GM18498 (cell line): ENCODE data around the gene ELF4.
"Not testable (repeated sequence)": the region's sequence is repeated elsewhere in the genome, so short reads cannot be mapped to it uniquely, and the experiment has no call there.

ENCODE experiments used
- ATAC-seq: cut with Tn5 transposase; IDR thresholded peaks from one replicate; pipeline ENCODE4 v1.9.1; 2021; ENCODE audit warnings: mild to moderate bottlenecking, moderate library complexity; ENCODE audit not compliant: unreplicated experiment

ELF4 gene

DNA sequence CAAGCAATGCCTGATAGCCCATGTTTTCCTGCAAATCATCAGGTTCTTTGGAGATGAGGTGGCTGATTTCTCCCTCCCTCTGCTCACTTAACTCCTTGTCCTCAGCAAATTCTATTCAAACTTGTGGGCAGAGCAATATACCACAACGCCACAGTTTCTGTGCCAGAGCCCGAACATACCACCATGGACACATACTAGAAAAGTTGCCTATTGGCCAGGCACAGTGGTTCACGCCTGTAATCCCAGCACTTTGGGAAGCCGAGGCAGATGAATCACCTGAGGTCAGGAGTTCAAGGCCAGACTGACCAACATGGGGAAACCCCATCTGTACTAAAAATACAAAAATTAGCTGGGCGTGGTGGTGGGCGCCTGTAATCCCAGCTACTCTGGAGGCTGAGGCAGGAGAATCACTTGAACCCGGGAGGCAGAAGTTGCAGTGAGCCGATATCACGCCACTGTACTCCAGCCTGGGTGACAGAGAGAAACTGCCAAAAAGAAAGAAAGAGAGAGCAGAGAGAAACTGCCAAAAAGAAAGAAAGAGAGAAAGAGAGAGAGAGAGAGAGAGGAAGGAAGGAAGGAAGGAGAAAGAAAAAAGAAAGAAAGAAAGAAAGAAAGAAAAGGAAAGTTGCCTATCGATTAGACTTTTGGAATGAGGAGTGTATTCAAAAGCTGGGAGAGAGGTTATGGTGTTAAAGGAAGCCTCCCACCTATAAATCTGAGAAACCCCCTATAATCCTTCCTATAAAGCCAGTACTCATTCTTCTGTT is 5.0 kb upstream of the ELF4 start:
- not testable (repeated sequence) for ATAC-seq

DNA sequence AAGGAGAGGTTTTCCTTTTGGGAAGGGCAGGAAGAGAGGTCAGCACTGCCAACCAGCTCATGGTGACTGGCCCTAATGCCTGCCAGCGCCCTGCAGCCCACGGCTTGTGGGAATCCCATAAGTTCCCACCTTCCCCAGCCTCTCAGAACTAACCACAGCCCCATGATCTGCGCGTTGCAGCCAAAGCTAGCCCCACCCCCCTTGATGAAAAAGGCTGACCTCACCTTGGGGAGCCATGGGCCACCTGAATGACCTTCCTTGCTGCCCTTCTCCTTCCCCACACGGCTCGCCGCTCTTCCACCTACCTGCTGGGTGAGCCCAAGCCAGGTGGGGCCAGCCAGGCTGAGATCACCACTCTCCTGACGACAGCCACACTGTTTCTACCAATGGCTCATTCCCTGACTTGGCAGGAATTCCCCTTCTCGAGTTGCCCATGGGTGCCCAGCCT is 3.9 kb upstream of the ELF4 start:
- ATAC-seq = no peak

DNA sequence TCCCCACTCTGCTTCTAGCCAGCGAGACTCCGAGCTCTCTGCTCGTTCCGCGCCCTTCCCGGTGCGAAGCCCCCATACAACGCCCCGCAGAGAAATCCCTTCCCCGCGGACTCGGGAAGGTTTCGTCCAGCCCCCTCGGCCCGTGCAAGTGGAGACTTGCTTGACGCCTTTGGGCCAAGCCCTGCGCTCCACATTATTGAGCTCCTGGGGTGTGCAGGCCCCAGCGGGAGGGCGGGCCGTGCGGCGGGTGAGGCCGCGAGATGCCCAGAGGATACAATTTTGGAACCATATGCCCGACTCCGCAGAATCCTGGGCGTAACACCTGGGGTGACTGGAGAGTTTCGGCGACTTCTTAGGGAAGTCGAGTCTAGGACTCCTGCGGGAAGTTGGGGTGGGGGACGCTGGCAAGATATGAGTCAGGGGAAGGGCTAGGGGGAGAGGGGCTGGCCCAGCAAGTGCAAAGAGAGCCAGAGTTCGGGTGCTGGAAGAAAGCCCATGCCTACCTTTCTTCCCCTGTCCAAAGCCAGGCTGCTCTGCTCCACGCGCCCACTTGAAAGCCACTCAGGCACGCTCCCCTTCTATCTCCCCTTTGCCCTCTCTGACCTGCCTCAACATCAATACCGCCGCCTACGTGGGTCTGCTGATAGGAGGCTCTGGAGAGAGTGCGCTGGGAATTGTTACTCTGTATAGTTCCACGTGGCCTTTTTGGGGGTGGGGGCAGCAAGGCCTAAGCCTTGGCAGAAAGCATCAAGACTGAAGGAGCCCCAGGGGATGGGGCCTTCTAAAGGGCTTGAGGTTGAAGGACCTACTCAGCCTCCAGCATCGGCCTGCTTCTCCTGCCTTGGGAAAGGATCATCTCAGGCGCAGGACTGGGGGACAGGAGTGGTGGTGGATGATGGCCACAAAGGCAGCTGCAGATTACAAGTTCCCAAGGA is 1.2 kb upstream of the ELF4 start:
- ATAC-seq = no peak

DNA sequence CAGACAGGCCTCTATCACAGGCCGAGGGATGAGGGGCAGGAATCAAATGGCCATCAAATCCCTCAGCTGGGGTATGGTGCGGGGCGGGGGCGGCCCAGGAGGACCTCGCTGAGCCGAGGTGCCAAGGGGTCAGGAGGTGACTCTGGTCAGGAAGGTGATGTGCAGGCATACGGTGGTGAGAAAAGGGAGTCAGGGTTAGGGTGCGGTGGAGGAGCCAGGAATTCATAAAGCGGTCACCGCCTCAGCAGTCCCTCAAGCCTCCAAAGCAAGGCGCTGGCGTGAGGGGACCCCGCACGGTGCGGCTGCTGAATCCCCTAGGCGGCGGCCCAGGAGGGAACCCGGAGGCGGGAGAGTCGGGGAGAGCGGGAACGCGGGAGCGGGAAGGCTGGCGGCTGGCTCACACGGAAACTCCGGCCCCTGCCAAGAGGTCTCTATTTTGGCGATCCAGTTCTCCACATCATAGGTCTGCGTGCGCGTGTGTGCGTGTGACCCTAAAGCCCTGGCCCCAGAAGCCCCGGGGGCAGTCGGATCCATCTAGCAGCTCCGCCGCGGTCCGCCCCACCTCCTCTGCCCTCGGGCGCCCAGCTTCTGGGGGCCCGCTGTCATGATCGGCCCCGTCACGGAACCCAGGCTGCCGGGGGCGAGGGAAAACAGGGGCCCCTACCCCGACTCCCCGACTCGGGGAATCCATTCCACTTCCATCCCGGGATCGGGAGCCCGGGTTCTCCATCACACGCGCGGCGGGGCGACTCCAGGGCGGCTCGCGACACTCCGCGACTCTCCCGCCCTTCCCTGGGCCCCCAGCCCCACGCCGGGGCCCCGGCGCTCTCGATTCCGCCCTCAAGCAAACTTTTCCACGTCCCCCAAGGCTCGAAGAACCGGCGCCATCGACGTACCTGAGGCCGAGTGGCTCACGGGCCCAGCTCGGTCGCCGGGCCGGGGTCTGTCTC is 593 bp downstream of the ELF4 start:
- peak; percentile 19 for ATAC-seq

DNA sequence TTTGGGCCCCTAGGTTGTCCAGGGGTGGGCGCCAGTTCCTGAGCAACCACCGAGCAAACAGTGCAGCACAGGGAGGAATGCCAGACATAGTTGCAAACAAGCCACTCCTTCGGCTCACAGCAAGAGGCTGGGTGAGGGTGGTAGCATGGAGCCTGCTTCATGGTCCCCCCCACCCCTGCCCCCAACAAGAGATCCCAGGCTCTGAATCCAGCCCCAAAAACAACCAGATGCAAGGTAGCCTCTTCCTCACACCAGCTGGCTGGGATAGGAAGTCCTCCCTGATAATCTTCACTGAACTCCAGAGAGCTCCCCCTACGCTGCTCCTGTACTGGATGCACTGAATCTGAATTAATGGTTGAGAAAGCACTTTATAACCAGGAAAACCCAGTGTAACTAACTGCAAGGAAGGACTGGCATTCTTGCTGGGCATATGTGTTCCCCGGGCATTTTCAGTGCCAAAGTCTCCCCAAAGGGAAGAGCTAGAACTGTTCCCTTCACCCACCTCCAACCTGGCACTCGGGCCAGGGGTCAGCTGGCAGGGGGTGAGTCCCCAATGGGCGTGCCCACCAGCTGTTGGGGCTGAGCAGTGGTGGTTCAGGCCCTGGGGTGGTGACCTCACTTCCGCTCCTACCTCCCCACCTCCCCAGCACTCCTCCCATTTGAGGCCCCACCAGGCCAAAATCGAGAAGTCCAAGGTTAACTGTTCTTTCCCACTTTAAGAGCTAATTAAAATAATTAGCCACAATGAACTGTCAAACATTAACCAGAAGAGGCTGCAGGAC is 1.5 kb downstream of the ELF4 start:
- ATAC-seq = peak; percentile 75

DNA sequence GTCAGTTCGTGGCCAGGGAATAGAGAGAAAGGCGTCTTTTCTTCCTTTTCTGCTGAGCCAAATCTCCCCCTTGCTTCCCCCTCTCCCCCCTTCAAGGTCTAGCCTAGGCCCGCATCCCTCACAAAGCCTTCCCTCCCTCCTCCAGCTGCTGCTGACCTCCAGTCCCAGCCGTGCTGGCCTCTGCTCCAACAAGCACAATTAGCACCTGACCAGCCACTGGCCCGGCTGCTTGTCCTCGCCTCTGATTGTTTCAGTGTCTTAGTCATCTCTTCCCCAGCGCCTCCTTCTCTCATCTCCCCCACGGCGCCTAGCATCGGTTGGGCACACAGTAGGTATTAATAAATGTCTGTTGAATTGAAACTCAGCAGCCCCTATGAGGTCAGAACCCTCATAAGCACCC is 4.2 kb downstream of the ELF4 start:
- no peak for ATAC-seq

DNA sequence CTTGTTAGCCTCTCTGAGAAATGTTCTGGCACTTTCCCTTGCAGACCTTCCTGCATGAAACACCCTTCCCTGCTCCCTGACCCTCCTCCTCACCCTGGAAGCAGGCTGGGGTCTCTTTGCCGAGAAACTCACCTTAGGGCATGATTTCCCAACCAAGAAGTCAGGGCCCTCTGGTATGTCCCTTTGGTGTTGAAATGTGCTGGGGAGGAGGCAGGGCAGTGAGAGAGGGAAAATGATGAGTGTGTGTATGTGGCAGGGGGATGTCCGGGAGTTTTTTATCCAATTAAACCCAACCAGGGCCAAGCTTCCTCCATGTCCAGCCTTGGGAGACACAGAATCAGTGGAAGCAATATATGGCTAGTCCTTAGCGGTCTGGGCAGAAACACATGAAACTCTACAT is 5.1 kb downstream of the ELF4 start:
- ATAC-seq = no peak

DNA sequence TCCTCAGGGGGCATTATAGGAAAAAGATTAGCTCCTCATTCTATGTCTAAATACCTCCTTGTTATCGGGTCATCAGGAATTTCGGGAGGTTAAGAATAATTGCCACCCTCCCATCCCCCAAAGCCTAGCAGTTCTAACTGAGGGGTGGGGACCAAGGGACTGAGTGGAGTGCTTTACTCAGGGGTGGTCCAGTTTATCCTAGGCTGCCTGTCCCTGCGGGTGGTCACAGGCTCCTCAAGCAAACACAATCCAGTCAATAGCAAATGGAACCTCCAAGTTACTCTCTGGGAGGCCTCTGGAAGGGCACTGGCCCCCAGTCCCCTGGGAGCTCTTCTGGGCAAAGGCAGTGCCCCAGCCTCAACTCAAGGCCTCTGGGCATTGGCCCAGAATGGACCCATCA is 6.7 kb downstream of the ELF4 start:
- no peak for ATAC-seq

DNA sequence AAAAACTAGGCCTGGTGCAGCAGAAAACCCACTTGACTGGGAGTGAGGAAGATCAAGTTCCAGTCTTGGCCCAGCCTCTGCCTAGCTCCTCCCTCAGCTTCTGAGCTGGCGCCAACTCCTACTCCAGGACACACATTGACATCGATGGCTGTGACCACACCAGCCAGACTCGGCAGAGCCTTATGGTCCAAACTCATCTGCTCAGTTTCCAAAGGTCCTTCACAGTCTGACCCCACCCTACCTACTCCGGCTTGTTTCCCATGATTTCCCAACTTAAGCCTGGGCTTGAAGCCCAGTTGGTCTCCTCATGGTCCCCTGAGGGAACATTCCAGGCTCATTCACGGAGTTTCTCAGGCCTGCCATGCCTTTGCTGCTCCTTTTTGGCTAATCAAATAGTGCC is 10.1 kb downstream of the ELF4 start:
- ATAC-seq = no peak

DNA sequence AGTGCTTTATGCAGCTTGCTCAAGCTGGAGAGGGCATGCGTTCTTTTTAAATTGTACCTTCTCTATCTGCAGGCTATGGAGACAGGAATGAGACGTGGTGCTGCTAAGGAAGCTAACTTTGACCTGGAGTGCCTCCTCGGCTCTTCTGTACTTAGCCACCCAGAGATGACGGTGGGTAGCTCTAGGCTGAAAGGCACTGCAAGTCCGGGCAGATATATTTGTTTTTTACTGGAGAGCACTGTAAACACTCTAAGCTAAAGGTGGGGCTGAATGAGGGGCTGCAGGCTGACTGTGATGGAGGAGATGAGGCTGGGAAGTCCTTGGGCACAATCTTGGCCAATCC is 12.1 kb downstream of the ELF4 start:
- no peak for ATAC-seq

DNA sequence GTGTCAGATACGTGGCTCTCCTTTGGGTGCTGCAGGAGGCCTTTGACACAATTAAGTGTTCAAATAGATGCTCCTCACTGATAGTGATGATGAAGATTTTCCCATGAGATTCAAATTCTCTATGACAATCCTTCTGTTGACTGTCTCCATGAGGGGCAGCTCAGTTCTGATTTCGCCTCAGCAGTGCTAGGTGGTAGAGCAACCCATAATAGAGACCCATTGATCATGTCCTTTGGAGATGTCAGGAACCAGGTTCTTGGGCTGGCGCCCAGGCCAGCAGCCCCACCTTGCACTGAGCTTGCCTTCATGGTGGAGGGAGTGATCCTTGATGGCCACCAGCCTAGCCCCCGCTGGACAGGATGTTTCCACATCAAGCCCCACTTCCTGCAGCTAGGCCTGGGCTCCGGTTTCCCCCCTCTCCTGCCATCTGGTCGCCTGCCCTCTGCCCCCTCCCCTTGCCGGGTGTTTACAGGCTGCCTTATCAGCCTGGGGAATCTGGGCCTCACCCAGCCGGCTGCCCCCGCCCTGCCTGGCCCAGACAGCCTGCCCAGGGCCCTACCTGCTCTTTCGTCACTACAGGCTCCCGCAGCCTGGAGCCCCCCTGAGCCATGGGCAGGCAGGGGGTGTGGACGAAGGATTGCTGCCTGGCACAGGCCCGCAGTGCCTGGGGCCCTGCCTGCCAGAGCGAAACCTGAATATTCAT is 12.6 kb downstream of the ELF4 start:
- no peak for ATAC-seq

DNA sequence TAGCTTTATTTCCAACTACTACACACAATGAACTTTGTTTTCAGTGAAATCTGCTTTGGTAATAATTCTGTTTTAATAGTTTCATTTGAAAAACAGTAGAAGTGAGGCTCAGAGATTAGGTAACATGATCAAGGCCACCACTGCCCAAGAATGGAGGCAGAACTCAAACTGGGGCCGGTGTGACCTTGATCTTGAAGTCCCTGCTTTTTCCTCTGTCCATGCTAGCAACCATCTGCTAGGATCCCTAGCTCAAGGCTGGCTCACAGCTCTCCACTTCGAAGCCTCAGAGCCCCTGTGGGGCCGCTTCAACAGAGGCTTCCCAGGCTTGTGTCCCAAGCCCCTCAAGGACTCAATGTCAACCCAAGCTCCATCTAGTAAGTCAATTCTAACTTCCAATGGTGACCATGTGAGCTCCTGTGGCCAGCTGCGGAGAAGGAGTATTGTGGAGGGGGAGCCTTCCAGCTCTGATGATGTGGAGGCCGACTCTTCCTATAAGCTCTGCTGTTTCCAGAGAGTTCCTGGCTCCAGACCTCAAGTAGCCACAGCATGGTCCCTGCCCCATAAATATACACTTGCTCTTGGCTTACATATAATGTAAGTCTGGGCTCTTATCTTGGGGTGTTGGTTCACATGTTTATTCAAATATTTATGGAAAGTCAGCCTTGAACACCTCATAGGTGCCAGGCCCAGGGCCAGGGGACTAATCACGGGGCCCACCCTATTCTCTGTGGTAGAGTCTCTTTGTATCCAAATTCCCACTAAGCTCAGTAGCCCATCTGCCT is 14.9 kb downstream of the ELF4 start:
- no peak for ATAC-seq

DNA sequence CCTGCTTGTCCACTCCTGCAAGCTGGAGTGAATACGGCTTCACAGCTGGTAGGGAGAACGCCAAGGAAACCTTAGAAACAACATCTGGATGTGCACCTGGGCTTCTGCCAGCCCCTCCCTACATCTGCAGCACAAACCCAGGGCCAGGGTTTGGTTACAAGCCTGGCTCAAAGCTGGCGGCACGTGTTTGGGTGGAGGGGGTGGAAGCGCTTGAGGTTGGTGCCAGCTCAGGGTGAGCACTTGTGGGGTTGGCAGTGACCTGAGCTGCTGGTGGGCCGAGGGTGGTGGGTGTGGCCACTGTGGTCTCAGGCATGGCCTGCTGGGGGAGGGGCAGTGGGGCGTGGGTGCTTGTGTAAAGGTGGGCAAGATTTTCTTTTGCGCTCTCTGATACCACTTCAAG is 15.6 kb downstream of the ELF4 start:
- no peak for ATAC-seq

DNA sequence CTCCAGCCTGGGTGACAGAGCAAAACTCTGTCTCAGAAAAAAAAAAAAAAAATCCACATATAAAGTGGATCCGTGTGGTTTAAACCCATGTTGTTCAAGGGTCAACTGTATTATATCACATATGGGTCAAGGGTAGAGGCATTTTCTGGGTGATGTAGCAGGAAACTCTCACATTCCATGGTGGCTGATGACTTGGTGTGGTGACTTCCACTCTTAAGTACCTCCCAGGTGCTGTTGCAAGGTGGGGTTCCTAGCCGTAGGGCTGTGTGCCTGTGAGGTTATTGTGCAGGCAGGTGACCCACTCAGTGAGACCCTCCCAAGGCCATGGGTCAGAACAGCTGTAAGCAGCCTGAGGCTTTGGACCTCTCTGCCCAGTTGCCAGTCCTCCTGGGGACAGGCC is 17.0 kb downstream of the ELF4 start:
- ATAC-seq = no peak

DNA sequence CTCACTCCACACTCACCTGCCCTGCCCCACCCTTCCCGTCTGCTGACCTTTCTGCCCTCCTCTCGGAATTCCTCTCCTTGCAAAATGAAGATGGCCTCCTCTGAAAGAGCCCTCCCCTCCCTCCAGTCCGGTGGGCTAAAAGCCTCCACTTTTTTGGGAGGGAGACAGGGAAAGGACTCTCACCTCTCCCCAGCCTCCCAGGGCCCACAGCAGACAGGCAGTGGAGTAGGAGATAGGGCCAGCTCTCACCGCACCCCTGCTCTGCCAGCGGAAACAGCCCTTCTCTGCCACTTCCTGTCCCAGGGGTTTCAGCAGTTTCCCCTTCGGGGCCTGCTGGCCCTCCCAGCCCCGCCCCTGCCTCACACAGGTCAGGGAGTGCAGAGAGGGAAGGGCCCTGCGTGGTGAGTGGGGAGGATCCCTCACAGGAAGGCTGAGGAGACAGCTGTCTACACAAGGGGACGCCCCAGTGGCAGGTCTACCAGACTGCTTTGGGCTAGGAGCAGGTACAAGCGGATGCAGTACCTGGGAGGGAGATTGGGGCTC is 18.2 kb downstream of the ELF4 start:
- ATAC-seq = peak; percentile 98

DNA sequence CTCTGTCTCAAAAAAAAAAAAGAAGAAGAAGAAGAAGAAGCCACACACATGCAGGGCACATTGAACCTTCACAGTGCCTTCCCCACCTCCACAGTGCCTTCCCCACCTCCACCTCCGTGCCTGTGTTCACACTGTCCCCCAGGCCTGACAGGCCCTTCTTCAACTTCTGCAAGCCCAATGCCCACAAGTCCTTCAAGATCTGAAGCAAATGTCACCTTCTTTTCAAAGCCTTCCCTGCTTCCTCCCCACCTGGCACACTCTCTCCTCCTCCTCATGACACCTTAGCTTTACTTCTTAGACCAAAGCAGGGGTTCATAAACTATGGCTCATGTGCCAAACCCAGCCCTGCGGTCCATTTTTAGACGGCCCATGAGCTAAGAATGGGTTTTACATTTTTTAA is 19.9 kb downstream of the ELF4 start:
- no peak for ATAC-seq

DNA sequence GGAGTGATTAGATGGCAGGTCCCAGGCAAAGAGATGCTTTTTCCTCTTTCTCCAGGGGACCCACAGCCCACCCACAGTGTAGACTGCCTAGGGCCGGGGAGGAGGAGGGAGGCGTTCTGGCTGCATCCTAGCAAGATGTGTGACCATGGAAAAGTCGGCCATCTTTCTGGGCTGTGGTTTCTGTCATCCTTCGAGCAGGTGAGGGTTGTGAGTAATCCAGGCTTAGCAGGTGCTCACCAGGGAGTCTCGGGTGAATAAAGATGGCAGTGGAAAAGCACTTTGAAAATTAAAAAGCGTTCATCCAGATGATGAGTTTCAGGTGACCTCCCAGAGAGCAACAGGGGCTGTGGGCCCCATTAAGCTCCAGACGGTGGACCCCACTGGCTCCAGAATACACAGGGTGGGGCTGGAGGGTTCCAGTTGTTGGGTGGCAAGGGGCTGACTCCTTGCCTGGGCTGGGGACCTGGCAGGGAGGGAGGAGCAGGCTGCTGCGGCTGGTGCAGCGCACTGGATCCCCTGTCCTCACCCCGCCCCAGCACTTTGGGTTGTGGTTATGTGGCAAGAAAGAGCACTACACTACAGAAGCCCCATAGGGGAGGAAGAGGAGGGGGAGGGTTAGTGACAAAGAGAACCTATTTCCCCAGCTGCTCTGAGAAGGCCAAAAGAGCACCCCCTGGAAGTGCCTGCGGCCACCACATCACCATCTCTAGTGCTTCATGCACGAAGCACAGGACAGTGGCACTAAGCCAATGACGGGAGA is 23.7 kb downstream of the ELF4 start:
- peak; percentile 53 for ATAC-seq
